Measurements from ENCODE around the gene HEATR3. TPM values are rescaled to one million over a fixed set of nuclear protein-coding genes. Genes with fewer than 3 reads are reported as not detected.

HEATR3 gene, protein sequence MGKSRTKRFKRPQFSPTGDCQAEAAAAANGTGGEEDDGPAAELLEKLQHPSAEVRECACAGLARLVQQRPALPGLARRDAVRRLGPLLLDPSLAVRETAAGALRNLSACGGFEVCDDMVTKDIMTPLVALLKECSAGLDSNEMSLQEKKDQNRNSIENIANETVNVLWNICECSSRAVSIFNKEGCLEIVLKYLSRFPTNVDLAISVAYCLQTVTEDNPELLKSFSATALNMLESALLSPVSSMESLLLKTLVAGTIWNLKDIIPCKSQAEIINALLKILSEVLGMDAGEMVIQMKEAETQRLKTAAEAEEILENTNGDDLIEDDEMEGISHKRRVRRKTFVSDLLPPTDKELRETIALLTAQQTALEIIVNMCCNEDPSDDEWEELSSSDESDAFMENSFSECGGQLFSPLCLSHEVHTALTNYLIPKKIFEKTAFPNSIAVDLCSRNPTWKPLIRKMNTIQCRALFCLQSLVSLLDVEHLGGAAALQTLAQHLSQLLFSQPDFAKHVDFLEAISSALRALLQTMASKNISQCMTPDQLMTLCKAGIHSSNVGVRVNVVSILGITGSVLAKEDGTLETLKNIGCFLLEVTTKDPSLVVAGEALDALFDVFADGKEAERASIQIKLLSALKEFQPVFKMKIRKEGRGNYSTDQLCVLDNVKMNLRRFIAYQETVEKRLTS
- 10 to 100 TPM; 10.9 to 12.0 TPM for total RNA-seq
- total RNA-seq = 37.8 to 48.6 reads per million in 2 donors

DNA sequence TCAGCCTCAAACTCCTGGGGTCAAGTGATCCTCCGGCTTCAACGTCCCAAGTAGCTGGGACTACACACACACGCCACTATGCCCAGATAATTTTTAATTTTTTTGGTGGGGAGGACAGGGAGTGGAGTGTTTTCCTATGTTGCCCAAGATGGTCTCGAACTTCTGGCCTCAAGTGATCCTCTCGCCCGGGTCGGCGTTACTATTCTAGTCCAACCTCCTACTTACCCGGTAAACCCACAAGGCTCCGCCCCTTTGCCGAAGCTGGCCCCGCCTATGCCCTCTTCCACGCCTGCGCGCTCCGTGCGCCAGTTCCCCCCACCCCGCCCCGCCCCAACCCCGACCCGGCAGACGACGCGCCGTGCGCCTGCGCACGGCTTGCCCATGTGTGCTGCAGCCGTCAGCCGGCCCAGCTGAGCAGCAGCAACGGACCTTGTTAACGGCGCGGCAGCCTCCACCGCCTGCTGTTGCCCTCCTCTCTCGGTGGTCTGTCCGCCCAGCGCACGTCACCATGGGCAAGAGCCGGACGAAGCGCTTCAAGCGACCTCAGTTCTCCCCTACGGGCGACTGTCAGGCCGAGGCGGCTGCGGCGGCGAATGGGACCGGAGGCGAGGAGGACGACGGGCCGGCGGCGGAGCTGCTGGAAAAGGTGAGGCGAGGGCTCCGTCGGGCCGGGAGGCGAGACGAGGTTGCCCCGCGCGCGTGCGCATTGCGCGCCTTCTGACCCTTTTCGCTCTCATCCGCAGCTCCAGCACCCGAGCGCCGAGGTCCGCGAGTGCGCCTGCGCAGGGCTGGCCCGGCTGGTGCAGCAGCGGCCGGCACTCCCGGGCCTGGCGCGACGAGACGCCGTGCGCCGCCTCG lies at the start of gene HEATR3:
TSS of gene HEATR3 (plus strand) at position 347 of the 858 bp plus-strand sequence. CDS start at position 509, 162 bp downstream.
- no peaks in the 10 kb centered on the region for H3K9me3 ChIP-seq (ENCODE audit: control insufficient read depth, low read length, poor library complexity, severe bottlenecking)
- ATAC-seq = peak; percentile 85
- peak within 1 kb of the TSS; percentile 92 for H3K27ac Mint-ChIP-seq
- DNase-seq = peak; percentile 86 to 92 (median 91)
- peak within 1 kb of the TSS; percentile 98 for H3K4me3 Mint-ChIP-seq
- H3K27me3 Mint-ChIP-seq = no peaks in the 10 kb centered on the region
- H3K36me3 Mint-ChIP-seq (ENCODE audit: low read depth) = peaks cover 2% of the 10 kb centered on the region
- peaks cover 25% of the 10 kb centered on the region for H3K4me1 Mint-ChIP-seq

DNA sequence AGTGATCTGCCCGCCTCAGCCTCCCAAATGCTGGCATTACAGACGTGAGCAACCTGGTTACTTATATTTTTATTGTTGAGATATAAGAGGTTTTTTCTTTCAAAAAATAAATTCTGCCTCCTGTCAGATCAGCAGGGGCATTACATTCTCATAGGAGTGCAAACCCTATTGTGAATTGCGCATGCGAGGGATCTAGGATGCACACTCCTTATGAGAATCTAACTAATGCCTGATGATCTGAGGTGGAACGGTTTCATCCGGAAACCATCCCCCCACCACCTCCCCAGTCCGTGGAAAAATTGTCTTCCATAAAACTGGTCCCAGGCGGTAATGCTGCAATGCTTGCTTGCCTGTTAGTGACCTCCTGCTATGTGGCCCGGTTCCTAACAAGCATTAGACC lies 48.2 kb upstream of the HEATR3 start:
- no peaks in the 10 kb centered on the region for H3K9me3 ChIP-seq (ENCODE audit: control insufficient read depth, low read length, poor library complexity, severe bottlenecking)
- DNase-seq (no peak), ATAC-seq (no peak)
- Mint-ChIP-seq H3K27me3 (peaks cover 12% of the 10 kb centered on the region), H3K4me3 (no peak overlapping the region), H3K27ac (no peak overlapping the region), H3K36me3 (ENCODE audit: low read depth) (no peaks in the 10 kb centered on the region), H3K4me1 (peaks cover 4% of the 10 kb centered on the region)

DNA sequence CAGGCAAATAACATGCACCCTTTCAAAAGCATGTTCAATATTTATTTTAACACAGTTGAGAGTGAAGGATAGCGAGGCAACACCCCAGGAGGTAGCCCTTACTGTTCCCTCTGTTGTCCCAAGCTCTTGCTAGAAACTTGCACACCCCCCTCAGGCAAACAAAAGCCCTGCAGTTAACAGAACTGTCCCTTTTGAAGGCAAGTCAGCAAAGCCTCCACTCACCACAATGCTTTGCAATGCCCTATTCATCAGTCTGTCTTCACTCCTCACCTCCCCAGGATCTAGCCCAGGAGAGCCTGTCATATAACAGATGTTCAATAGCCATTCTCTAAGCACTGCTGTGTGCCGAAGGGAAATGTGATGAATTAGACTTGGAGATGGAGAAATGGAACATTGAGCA lies 44.2 kb upstream of the HEATR3 start:
- Mint-ChIP-seq H3K27ac (no peak overlapping the region), H3K4me3 (no peak overlapping the region), H3K4me1 (peaks cover 6% of the 10 kb centered on the region), H3K27me3 (peaks cover 12% of the 10 kb centered on the region), H3K36me3 (ENCODE audit: low read depth) (no peaks in the 10 kb centered on the region)
- DNase-seq (no peak), ATAC-seq (no peak)
- no peaks in the 10 kb centered on the region for H3K9me3 ChIP-seq (ENCODE audit: control insufficient read depth, low read length, poor library complexity, severe bottlenecking)

DNA sequence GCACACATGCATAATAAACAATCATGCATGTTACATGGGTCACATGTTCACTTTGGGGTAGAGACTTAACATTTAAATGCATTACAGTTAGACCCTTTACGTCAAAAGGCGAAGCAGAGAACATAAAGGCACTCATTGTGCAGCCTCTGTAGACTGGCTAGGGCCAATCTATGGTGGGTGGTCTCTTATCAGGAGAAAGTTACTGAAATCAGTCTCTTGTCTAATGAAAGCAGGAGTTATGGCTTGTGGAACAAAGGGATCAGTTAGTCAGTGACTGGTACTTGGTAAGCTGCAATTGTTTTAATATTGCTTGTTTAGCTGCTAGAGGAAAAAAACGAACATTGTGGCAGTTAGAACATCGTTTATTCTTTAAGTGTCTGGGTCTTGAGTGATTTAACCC lies 42.1 kb upstream of the HEATR3 start:
- Mint-ChIP-seq H3K4me1 (peaks cover 6% of the 10 kb centered on the region), H3K4me3 (no peak overlapping the region), H3K36me3 (ENCODE audit: low read depth) (no peaks in the 10 kb centered on the region), H3K27me3 (peaks cover 12% of the 10 kb centered on the region), H3K27ac (no peak overlapping the region)
- ATAC-seq (no peak), DNase-seq (no peak)
- no peaks in the 10 kb centered on the region for H3K9me3 ChIP-seq (ENCODE audit: control insufficient read depth, low read length, poor library complexity, severe bottlenecking)

DNA sequence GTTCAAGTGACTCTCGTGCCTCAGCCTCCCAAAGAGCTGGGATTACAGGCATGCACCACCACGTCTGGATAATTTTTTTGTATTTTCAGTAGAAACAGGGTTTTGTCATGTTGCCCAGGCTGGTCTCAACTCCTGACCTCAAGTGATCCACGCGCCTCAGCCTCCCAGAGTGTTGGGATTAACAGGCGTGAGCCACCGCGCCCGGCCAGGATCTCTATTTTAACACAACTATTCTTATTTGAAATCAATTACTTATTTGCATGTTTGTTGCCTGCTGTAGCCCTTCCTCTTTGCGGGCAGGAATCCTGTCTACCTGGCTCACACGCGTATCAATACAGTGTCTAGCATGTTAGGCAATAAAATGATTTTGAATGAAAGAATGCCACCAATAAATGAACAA lies 41.6 kb upstream of the HEATR3 start:
- DNase-seq (no peak), ATAC-seq (no peak)
- Mint-ChIP-seq H3K36me3 (ENCODE audit: low read depth) (no peaks in the 10 kb centered on the region), H3K4me1 (peaks cover 8% of the 10 kb centered on the region), H3K4me3 (peak overlapping the region; percentile 96), H3K27me3 (peaks cover 12% of the 10 kb centered on the region), H3K27ac (peak overlapping the region; percentile 89)
- H3K9me3 ChIP-seq (ENCODE audit: control insufficient read depth, low read length, poor library complexity, severe bottlenecking) = no peaks in the 10 kb centered on the region

DNA sequence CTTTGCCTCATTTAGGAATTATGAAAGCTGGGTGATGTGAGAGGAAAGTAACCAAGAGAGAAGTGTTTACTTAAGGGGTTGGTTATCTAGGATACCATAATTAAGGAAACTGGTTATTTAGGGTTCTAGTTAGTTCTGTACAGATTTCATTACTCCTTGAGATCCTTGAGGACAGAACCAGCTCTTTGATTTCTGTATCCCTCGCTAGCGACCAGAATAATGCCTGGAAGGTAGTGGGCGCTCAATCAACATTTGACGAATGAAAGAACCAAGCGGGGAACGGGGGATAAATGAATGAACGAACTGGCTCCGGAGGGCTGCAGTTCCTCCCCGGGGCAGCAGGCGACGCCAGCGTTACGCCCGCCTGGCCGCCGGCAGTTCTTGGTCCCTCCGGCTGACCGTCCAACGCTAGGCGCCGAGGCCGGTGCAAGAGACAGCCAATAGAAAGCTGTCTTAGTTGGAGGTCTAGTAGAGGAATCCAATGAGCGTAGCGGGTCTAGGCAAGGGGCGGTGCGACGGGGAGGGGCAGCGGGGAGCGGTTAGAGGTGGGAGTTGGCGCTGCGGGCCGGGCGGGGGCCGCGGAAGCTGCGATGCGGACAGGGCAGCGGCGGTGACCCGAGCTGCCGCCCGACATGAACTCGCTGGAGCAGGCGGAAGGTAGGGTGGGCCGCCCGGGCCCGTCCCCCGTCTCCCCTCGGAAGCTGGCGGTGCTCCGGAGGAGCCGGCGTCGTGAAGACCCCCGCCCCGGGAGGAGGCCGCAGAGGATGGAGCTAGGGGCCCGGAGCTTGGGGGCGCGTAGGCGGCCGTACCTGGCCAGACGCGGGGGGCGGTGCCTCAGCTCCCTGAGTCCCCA lies 40.9 kb upstream of the HEATR3 start, which contains the start of gene CNEP1R1:
TSS of gene CNEP1R1 (plus strand) at position 542 of the 853 bp plus-strand sequence. CDS start at position 633, 91 bp downstream.
- peak; percentile 83 to 90 (median 87) for DNase-seq
- Mint-ChIP-seq H3K4me3 (peak within 1 kb of the TSS; percentile 96), H3K4me1 (peaks cover 8% of the 10 kb centered on the region), H3K27ac (peak within 1 kb of the TSS; percentile 89), H3K27me3 (peaks cover 12% of the 10 kb centered on the region), H3K36me3 (ENCODE audit: low read depth) (no peaks in the 10 kb centered on the region)
- H3K9me3 ChIP-seq (ENCODE audit: control insufficient read depth, low read length, poor library complexity, severe bottlenecking) = no peaks in the 10 kb centered on the region
- peak; percentile 96 for ATAC-seq

DNA sequence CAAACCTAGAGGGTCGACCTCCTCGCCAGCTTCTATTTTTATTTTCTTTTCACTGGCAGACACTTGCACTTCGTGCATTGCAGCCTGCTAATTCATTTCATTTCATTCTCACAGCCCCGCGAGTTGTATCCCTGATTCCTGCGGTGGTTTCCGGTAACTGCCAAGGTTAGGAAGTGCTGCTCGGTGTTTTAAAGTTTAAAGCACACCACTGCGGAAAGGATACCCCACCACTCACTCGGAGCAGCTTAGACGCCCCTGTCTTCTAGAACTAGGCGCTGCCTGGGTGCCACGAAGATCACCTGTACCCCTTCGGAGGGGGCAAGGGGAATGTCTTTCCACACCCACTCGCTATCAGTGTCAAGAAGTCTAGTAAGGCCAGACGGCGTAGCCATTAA lies 40.2 kb upstream of the HEATR3 start:
- Mint-ChIP-seq H3K4me1 (peaks cover 11% of the 10 kb centered on the region), H3K27me3 (peaks cover 12% of the 10 kb centered on the region), H3K27ac (peak overlapping the region; percentile 89), H3K4me3 (peak overlapping the region; percentile 96), H3K36me3 (ENCODE audit: low read depth) (no peaks in the 10 kb centered on the region)
- DNase-seq = peak; percentile 7 to 14 (median 10)
- ATAC-seq = peak; percentile 13
- no peaks in the 10 kb centered on the region for H3K9me3 ChIP-seq (ENCODE audit: control insufficient read depth, low read length, poor library complexity, severe bottlenecking)

DNA sequence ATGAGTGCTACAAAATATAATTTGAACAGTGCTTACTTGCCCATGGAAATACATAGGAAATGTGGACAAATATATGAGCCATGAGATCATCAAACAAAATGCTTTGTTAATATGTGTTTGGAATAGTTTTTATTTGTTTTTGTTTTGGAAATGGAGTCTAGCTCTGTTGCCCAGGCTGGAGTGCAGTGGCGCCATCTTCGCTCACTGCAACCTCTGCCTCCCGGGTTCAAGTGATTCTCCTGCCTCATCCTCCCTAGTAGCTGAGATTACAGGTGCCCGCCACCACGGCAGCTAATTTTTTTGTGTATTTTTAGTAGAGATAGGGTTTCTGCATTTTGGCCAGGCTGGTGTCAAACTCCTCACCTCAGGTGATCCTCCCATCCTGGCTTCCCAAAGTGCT lies 37.9 kb upstream of the HEATR3 start:
- no peak for ATAC-seq
- Mint-ChIP-seq H3K27me3 (no peaks in the 10 kb centered on the region), H3K27ac (peak overlapping the region; percentile 61), H3K36me3 (ENCODE audit: low read depth) (peaks cover 4% of the 10 kb centered on the region), H3K4me3 (no peak overlapping the region), H3K4me1 (peaks cover 19% of the 10 kb centered on the region)
- H3K9me3 ChIP-seq (ENCODE audit: control insufficient read depth, low read length, poor library complexity, severe bottlenecking) = no peaks in the 10 kb centered on the region
- no peak for DNase-seq

DNA sequence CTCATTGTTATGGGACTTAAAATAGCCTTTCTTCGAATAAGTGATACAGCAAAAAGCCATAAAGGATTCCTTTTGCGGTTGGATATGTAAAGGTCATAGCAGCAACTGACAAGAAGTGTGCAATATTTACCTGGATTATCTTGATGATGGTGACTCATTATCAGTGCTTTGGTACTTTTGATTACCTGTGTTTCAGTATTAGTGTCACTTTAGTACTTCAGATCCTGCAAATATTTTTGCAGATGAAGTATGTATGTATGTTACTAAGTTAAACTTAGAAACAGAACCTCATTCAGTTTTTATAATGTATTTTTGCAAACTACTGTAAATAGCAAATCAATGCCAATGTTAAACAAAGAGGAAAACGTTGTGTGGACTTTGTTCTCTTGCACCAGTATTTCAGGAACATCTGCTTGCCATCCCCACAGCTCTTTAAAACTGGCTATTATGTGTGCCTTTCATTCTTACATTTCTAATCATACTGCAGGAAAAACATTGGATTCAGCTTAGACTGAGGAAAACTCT lies 30.2 kb upstream of the HEATR3 start:
- DNase-seq (no peak), ATAC-seq (no peak)
- Mint-ChIP-seq H3K27me3 (no peaks in the 10 kb centered on the region), H3K27ac (no peak overlapping the region), H3K4me1 (peaks cover 14% of the 10 kb centered on the region), H3K4me3 (no peak overlapping the region), H3K36me3 (ENCODE audit: low read depth) (peaks cover 6% of the 10 kb centered on the region)
- no peaks in the 10 kb centered on the region for H3K9me3 ChIP-seq (ENCODE audit: control insufficient read depth, low read length, poor library complexity, severe bottlenecking)

DNA sequence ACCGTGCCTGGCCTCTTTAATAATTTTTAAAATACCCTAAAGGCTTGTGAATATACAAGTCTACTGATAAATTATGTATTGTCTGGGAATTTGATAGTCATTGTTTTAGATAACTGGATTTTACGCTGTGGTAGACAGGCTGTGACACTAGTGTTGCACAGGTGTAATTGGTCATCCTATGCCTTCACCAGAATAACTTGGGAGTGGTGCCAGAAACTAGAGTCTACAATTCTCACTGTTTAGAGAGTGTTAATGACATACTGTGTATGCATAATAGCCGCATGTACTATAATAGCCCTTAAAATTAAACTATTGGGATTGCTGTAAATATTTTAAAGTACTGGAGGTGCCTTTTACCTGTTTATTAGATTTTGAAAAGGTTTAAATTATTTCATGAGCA lies 29.3 kb upstream of the HEATR3 start:
- no peaks in the 10 kb centered on the region for H3K9me3 ChIP-seq (ENCODE audit: control insufficient read depth, low read length, poor library complexity, severe bottlenecking)
- peaks cover 6% of the 10 kb centered on the region for H3K36me3 Mint-ChIP-seq (ENCODE audit: low read depth)
- peak overlapping the region; percentile 29 for H3K27ac Mint-ChIP-seq
- DNase-seq (no peak), ATAC-seq (no peak)
- H3K27me3 Mint-ChIP-seq = no peaks in the 10 kb centered on the region
- H3K4me3 Mint-ChIP-seq = no peak overlapping the region
- peaks cover 10% of the 10 kb centered on the region for H3K4me1 Mint-ChIP-seq

DNA sequence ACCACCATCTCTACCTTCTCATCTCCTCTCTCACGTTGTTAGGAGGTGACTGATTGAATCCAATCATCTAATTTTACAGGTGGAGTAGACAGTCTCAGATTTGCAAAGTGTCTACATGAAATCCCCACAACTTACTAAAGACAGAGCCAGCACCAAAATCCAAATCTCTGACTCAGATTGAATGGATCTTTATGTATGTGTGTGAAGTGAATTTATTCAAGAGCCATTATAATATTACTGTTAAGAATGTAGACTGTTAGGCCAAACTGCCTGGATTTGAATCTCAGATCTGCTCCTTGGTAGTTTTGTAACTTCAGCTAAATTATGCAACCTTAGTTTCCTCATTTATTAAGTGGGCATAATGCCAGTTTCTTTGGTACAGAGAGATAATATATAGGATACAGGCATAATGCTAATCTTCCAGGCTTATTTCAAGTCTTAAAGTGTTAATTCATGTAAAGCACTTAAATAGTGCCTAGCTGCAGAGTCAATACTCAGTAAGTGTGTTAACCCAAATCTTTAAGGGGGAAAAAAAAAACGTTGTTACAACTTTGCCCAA lies 28.0 kb upstream of the HEATR3 start:
- Mint-ChIP-seq H3K36me3 (ENCODE audit: low read depth) (peaks cover 2% of the 10 kb centered on the region), H3K4me1 (peaks cover 6% of the 10 kb centered on the region), H3K27me3 (peaks cover 3% of the 10 kb centered on the region), H3K27ac (no peak overlapping the region), H3K4me3 (no peak overlapping the region)
- no peaks in the 10 kb centered on the region for H3K9me3 ChIP-seq (ENCODE audit: control insufficient read depth, low read length, poor library complexity, severe bottlenecking)
- ATAC-seq (no peak), DNase-seq (no peak)

DNA sequence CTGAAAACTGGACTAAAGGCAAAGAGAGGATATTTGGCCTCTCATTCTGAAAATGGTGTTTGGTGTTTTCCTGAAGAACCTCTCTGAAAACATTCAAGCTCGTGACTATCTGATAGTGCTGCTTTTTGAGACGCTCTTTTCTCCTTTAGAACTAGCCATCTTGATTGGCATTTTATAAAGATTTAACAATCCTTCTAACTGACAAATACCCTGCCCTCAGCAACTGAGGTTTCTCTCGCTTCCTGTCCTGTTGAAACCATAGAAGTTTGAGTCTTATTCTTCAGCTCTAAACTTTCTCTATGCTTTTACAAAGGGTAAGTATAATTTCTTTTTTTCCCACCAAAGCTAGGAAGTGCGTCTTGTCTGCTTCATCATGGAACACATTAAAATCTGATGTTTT lies 27.5 kb upstream of the HEATR3 start:
- H3K4me1 Mint-ChIP-seq = peaks cover 6% of the 10 kb centered on the region
- DNase-seq (no peak), ATAC-seq (no peak)
- H3K27me3 Mint-ChIP-seq = peaks cover 9% of the 10 kb centered on the region
- no peak overlapping the region for H3K4me3 Mint-ChIP-seq
- H3K9me3 ChIP-seq (ENCODE audit: control insufficient read depth, low read length, poor library complexity, severe bottlenecking) = no peaks in the 10 kb centered on the region
- H3K36me3 Mint-ChIP-seq (ENCODE audit: low read depth) = peaks cover 2% of the 10 kb centered on the region
- H3K27ac Mint-ChIP-seq = no peak overlapping the region

Data from T-helper 17 cell (primary cell).